Heart right ventricle (tissue), 16 donors: ENCODE results near the gene NFIC. TPM values are rescaled to one million over a fixed set of nuclear protein-coding genes. Genes with fewer than 3 reads are reported as not detected.

Experiments used
- ATAC-seq, 8 donors: fragments of 200-7000 bp; cut with Tn5 transposase; one replicate each; pipeline ENCODE4 v1.9.1; 2020; ENCODE audit warnings: mild to moderate bottlenecking in 8 of 8, moderate library complexity in 8 of 8, moderate number of reproducible peaks in 1 of 8
- DNase-seq, 2 donors: peaks; one replicate each; pipeline ENCODE4 v3.0.0-alpha.2; 2020
- H3K27ac ChIP-seq, 10 donors: fragments of 200-600 bp; sonication (generic) in 2 of 10; one replicate each; pipeline versions ENCODE4 v1.5.0 to v1.8.0; 2020 to 2022; ENCODE audit warnings: mild to moderate bottlenecking in 3 of 10
- H3K27me3 ChIP-seq, 7 donors: fragments of 200-600 bp; one replicate each; pipeline ENCODE4 v1.8.0; 2021 to 2022; ENCODE audit warnings: mild to moderate bottlenecking in 2 of 7
- H3K36me3 ChIP-seq, 9 donors: fragments of 200-600 bp; sonication (generic) in 1 of 9; one replicate each; pipeline versions ENCODE4 v1.5.0 to v1.8.0; 2020 to 2022; ENCODE audit warnings: mild to moderate bottlenecking in 2 of 9
- H3K4me1 ChIP-seq, 9 donors: fragments of 200-600 bp; sonication (generic) in 1 of 9; one replicate each; pipeline versions ENCODE4 v1.5.0 to v1.8.0; 2020 to 2022; ENCODE audit warnings: mild to moderate bottlenecking in 4 of 9
- H3K4me3 ChIP-seq, 10 donors: fragments of 200-600 bp; sonication (generic) in 2 of 10; one replicate each; pipeline versions ENCODE4 v1.5.0 to v1.8.0; 2020 to 2022; ENCODE audit warnings: mild to moderate bottlenecking in 7 of 10, moderate library complexity in 2 of 10
- H3K9me3 ChIP-seq, 11 donors: fragments of 200-600 bp in 10 of 11; sonication (generic) in 2 of 11; one replicate each; pipeline versions ENCODE4 v1.5.0 to v1.8.0; 2013 to 2022; ENCODE audit warnings: mild to moderate bottlenecking in 2 of 11, control low read depth in 1 of 11, moderate library complexity in 1 of 11
- WGBS, 2 donors: extraction: QIAGEN DNeasy Blood & Tissue Kit; methylation state at CpG; one replicate each; pipeline ENCODE4 v1.1.7; 2013; ENCODE audit warnings: inconsistent platforms in 1 of 2; 5-methylcytosine and 5-hydroxymethylcytosine counted together
- intact Hi-C, 10 donors: fragments of 100-400 bp; cut with DNase I; formaldehyde crosslinking; loops; one replicate each; pipeline versions ENCODE4 v1.11.1 to v1.14.2; 2022
- polyA plus RNA-seq, 2 donors: library from polyadenylated mRNA; stranded (reverse); fragments of 200-250 nt; gene quantifications; one replicate each; pipeline ENCODE4 v1.2.3, GENCODE V29; 2013
- total RNA-seq, 10 donors: library from RNA; stranded (reverse); fragmentation: NEBNext Ultra II Directional in 3 of 10; extraction: Animal tissue kit (Norgen Biotek cat#: 25700) in 3 of 10; gene quantifications; one replicate each; pipeline versions ENCODE4 v1.2.1 to v1.2.4, GENCODE V29; 2021 to 2023
- TF ChIP-seq, protein P1 (sequence below), 9 donors: fragments of 200-600 bp; sonication (generic) in 2 of 9; IDR thresholded peaks; one replicate each; pipeline versions ENCODE4 v1.5.0 to v1.8.0; 2021 to 2022; ENCODE audit warnings: antibody characterized with exemption in 9 of 9, mild to moderate bottlenecking in 5 of 9, moderate library complexity in 1 of 9
- donor health status: Arrhythmogenic right ventricular cardiomyopathy.
- donor health status: ischemic (EF 13 %, LVEDD 7.1; RV severe dilation, severe dysfunction).
- donor health status: healthy with polysubstance abuse.
- donor health status: DM: no; HTN: yes; CAD: no.
- donor health status: DM: no; HTN: no; CAD: no.
- donor health status: ischemic (EF 25% LVEDD 6.9; RV normal size, moderate dysfunction).
- donor health status: ischemic (EF 25% LVEDD 5.7; RV mildly dilated, moderate dysfunction).
- donor health status: healthy.
- donor health status: DM: yes; HTN: yes; CAD: no.
- donor health status: Ischemic cardiomyopathy.
- donor health status: ischemic (EF 35%, LVEDD 5.7; RV mildly dilated, moderate dysfunction).
- donor health status: nonischemic (EF 11% LVEDD 7.7; RV severe dilation, severe dysfunction).
- donor health status: DM: yes; HTN: yes; CAD: no.
- donor health status: PGD.
- donor health status: ischemic (EF 29% LVEDD 5.4; RV normal size, mild dysfunction).
- donor health status: nonischemic (EF 23%, LVEDD 6.1; RV moderate dilation, normal function).

The NFIC gene
- total and polyA plus RNA-seq, 12 donors, result 52.3 to 217 (median 157) TPM

DNA sequence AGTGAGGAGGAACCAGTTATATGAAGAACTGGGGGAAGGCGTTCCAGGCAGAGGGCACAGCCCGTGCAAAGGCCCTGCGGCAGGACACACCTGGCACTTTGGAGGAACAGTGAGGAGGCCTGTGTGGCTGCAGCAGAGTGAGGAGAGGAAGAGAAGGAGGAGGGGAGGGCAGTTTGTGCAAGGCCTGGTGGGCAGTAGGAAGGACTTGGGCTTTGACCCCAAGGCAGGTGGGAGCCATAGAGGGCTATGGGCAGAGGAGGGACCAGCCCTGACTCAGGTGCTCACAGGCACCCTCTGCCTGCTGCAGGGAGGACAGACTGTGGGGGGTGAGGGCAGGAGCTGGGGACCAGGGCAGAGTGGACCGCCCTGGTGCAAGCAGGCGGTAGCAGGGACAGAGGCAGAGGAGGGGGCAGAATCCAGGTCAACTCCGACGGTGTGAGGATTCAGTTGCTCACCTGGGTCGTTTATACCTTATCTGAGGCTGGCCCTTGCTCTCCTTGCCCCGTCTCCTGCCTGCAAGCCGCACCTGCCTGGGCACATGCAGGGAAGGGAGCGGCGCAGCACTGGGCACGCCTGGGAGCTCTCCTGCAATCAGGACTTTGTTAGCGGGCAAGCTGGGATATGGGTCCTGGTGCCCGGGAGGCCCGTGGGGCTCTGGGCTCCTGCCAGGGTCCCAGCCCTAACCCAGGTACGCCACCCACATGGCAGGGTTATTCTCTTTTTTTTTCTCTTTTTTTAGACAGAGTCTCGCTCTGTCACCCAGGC is 34.8 kb downstream of the NFIC start:
- no peak overlapping the region for H3K4me3 ChIP-seq
- peaks cover 0 to 13% (median 0%) of the 10 kb centered on the region in 9 donors for H3K36me3 ChIP-seq
- no peaks in the 10 kb centered on the region for H3K27me3 ChIP-seq
- 83 to 85% methylated on average over 18 of the region's 18 CpGs for WGBS, 2 donors
- TF ChIP-seq, protein P1, sequence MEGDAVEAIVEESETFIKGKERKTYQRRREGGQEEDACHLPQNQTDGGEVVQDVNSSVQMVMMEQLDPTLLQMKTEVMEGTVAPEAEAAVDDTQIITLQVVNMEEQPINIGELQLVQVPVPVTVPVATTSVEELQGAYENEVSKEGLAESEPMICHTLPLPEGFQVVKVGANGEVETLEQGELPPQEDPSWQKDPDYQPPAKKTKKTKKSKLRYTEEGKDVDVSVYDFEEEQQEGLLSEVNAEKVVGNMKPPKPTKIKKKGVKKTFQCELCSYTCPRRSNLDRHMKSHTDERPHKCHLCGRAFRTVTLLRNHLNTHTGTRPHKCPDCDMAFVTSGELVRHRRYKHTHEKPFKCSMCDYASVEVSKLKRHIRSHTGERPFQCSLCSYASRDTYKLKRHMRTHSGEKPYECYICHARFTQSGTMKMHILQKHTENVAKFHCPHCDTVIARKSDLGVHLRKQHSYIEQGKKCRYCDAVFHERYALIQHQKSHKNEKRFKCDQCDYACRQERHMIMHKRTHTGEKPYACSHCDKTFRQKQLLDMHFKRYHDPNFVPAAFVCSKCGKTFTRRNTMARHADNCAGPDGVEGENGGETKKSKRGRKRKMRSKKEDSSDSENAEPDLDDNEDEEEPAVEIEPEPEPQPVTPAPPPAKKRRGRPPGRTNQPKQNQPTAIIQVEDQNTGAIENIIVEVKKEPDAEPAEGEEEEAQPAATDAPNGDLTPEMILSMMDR (IDR thresholded peaks at IDR 0.05), result no peak
- ATAC-seq (no peak), DNase-seq (no peak)
- peaks cover 18 to 92% (median 63%) of the 10 kb centered on the region in 9 donors for H3K4me1 ChIP-seq
- intact Hi-C loops, result loop anchor here in 3 of 10 donors (5.0 kb wide), 3 partner anchors 34 to 64 kb away; partner anchors contain the start of gene NFIC (in 1 of the 3)
- H3K9me3 ChIP-seq, result no peaks in the 10 kb centered on the region
- peak overlapping the region in 9 of 10 donors; percentile 50 to 100 (median 93) for H3K27ac ChIP-seq

DNA sequence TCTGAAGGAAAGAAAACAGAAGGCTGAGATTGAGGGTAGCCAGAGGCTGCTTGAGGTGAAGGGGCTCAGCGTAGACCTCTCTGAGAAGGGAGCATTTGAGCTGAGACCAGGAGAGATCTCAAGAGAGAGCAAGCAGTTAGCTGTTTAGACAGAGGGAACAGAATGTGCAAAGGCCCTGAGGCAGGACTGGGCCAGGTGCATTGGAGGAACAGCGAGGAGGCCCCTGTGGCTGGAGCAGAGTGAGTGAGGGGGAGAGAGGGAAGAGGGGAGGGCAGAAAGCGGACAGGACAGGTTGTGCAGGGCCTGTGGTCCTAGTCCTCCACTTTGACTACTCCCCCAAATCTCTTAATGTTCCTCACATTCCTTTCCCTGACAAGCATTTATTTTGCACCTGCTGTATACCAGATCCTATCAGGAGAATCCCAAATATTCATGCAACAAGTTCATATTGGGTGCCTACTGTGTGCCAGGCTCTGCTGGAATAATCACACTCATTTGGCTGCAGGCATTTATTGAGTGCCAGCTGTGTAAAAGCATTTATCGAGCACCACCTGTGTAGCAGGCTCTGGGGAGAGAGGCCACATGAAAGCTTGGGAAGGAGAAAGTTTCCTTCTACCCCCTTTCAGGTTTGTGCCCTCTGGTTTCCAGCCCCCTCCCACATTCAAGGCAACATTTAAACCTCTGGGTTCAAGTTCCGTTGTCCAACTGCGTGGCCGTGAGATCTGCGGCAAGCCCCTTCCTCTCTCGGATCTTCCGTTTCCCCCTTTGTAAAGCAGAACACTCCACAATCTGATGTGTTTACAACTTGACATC is 36.5 kb downstream of the NFIC start:
- DNase-seq (no peak), ATAC-seq (no peak)
- H3K9me3 ChIP-seq, result no peaks in the 10 kb centered on the region
- H3K27ac ChIP-seq, result peak overlapping the region; percentile 97 to 100 (median 100)
- no peaks in the 10 kb centered on the region for H3K27me3 ChIP-seq
- peaks cover 20 to 92% (median 57%) of the 10 kb centered on the region in 9 donors for H3K4me1 ChIP-seq
- H3K4me3 ChIP-seq, result peak overlapping the region in 7 of 10 donors; percentile 25 to 58 (median 52)
- intact Hi-C loops, result loop anchor here in 3 of 10 donors (5.0 kb wide), 3 partner anchors 36 to 66 kb away; partner anchors contain the start of gene NFIC (in 1 of the 3)
- 77 to 88% methylated on average over 10 of the region's 10 CpGs for WGBS, 2 donors
- TF ChIP-seq, protein P1 (IDR thresholded peaks at IDR 0.05), result no peak
- peaks cover 0 to 11% (median 0%) of the 10 kb centered on the region in 9 donors for H3K36me3 ChIP-seq

DNA sequence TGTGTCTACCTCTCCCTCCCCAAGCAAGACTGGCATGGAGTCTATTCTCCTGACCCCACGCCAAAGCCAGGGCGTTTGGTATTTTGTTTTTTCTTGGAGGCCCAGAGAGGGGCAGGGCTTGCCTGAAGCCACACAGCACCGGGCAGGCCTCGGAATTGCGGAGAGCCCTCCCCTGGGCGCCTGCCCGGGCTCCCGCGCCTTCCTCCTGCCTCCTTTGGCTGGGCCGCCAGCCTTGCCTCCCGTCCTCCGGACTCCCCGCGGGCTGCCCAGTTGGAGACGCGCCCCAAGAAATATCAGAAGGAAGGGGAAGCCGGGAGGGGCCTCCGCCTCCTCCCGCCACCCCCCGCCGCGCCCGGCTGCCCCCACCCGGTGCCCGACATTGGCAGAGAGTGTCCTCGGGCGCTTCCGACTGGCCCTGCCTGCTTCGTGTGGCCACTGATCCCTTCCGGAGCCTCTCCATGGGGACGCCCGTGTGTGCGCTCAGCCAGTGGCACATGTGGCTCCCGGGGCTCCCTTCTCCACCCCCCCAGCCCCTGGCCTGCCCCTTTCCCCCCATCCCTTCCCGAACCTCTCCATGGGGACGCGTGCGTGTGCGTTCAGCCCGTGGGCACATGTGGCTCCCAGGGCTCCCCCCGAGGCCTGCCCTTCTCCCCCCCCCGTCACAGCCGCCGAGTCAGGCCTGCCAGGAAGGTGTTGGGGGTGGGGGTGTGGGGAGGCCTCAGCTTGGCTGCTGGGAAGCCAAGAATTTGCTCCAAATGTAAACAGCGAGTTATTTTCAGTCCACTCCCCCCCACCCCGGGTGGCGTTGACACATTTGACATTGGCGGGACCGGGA is 37.3 kb downstream of the NFIC start:
- ATAC-seq (peak; percentile 68 to 87 (median 80)), DNase-seq (peak; percentile 90 to 95)
- no peaks in the 10 kb centered on the region for H3K9me3 ChIP-seq
- TF ChIP-seq, protein P1 (IDR thresholded peaks at IDR 0.05), result no peak
- H3K36me3 ChIP-seq, result peaks cover 0 to 11% (median 0%) of the 10 kb centered on the region in 9 donors
- peak overlapping the region; percentile 11 to 58 (median 46) for H3K4me3 ChIP-seq
- H3K27me3 ChIP-seq, result no peaks in the 10 kb centered on the region
- intact Hi-C loops, result loop anchor here in 9 of 10 donors (2.0 to 5.0 kb wide), 7 partner anchors 25 to 67 kb away; partner anchors contain the start of gene NFIC (in 4 of the 9)
- H3K27ac ChIP-seq, result peak overlapping the region; percentile 97 to 100 (median 100)
- peaks cover 21 to 92% (median 57%) of the 10 kb centered on the region in 9 donors for H3K4me1 ChIP-seq
- 6 to 9% methylated on average over 49 of the region's 49 CpGs for WGBS, 2 donors
